ENCODE measurements around the gene SECTM1. TPM values are rescaled to one million over a fixed set of nuclear protein-coding genes. Genes with fewer than 3 reads are reported as not detected.
A peak's percentile ranks its signal among the peaks of the same experiment; 100 is the strongest.

Gene SECTM1
- total and polyA plus RNA-seq, 9 of the 15 experiments (the other 6 are each of a cell fraction or from before 2014, with no cell fraction given) = 0.11 to 0.46 (median 0.18) TPM; not detected in 6

DNA sequence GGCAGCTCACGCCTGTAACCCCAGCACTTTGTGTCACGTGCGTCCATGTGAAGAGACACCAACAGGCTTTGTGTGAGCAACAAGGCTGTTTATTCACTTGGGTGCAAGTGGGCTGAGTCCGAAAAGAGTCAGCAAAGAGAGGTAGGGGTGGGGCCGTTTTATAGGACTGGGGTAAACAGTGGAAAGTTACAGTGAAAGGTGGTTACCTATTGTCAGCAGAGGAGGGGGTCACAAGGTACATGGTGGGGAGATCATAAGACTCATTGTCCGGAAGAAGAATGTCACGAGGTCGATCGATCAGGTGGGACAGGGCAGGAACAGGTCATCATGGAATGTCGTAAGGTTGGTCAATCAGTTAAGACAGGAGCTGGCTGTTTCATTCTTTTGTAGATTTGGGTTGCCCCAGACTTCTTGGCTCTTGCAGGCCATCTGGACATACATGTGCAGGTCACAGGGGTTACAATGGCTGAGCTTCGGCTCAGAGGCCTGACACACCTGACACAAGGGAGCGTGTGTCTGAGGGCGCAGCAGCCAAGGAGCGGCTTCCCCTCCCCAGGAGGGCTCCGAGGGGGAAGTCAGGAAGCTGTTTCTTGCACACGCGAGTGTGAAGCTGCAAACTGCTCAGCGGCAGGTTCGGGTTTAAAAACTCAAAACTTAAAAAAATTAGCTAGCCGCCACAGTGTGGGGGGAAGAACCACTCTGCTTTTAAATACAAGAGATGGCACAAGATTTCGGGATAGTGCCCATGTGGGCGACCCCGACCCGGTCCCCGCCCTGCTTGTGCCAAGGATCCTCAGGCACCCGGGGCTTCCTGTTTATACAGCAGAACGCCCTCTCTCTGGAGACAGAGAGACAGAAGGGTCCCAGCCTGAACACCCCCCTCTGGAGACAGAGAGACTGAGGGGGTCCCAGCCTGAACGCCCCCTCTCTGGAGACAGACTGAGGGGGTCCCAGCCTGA is 13.1 kb upstream of the SECTM1 start (continued):
- TF ChIP-seq, protein P1, sequence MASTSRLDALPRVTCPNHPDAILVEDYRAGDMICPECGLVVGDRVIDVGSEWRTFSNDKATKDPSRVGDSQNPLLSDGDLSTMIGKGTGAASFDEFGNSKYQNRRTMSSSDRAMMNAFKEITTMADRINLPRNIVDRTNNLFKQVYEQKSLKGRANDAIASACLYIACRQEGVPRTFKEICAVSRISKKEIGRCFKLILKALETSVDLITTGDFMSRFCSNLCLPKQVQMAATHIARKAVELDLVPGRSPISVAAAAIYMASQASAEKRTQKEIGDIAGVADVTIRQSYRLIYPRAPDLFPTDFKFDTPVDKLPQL (IDR thresholded peaks at IDR 0.05; ENCODE audit: extremely low read depth, insufficient read length) = no peak
- TF ChIP-seq ZNF324 (CRISPR knock-in tag; IDR thresholded peaks at IDR 0.05) (no peak), ZNF668 (CRISPR knock-in tag; IDR thresholded peaks at IDR 0.05) (peak; percentile 50; the same call in 1 of the 2 replicates), ZNF347 (CRISPR knock-in tag; IDR thresholded peaks at IDR 0.05; ENCODE audit: low read depth) (0 out of 2 replicates have a peak, but pooled peaks have one; percentile 24), ZFP36 (IDR thresholded peaks at IDR 0.05; ENCODE audit: low read depth, low read length, partially characterized antibody) (no peak), ZNF583 (CRISPR knock-in tag; IDR thresholded peaks at IDR 0.05) (peak; percentile 78; the same call in 1 of the 2 replicates), EZH2 (IDR thresholded peaks at IDR 0.05; ENCODE audit: borderline replicate concordance, low read depth, low read length) (no peak), HSF4 (CRISPR knock-in tag; IDR thresholded peaks at IDR 0.05; ENCODE audit: borderline replicate concordance) (peak; percentile 30; the same call in 1 of the 2 replicates), STAT5B (CRISPR knock-in tag; IDR thresholded peaks at IDR 0.05) (no peak), MAFK (IDR thresholded peaks at IDR 0.05; ENCODE audit: low read length) (no peak), TRIM24 (IDR thresholded peaks at IDR 0.05) (no peak), BHLHE40 (IDR thresholded peaks at IDR 0.05; ENCODE audit: low read length) (0 out of 2 replicates have a peak, but pooled peaks have one; percentile 25), CEBPB (tag; IDR thresholded peaks at IDR 0.05) (0 out of 2 replicates have a peak, but pooled peaks have one; percentile 21), EGR1 (conservative IDR thresholded peaks at IDR 0.05) (no peak)
- TF ChIP-seq, protein P2, sequence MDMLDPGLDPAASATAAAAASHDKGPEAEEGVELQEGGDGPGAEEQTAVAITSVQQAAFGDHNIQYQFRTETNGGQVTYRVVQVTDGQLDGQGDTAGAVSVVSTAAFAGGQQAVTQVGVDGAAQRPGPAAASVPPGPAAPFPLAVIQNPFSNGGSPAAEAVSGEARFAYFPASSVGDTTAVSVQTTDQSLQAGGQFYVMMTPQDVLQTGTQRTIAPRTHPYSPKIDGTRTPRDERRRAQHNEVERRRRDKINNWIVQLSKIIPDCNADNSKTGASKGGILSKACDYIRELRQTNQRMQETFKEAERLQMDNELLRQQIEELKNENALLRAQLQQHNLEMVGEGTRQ (CRISPR knock-in tag; IDR thresholded peaks at IDR 0.05) = no peak
- TF ChIP-seq, protein P3, sequence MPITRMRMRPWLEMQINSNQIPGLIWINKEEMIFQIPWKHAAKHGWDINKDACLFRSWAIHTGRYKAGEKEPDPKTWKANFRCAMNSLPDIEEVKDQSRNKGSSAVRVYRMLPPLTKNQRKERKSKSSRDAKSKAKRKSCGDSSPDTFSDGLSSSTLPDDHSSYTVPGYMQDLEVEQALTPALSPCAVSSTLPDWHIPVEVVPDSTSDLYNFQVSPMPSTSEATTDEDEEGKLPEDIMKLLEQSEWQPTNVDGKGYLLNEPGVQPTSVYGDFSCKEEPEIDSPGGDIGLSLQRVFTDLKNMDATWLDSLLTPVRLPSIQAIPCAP (CRISPR knock-in tag; IDR thresholded peaks at IDR 0.05; ENCODE audit: borderline replicate concordance) = no peak
- TF ChIP-seq, protein P4, sequence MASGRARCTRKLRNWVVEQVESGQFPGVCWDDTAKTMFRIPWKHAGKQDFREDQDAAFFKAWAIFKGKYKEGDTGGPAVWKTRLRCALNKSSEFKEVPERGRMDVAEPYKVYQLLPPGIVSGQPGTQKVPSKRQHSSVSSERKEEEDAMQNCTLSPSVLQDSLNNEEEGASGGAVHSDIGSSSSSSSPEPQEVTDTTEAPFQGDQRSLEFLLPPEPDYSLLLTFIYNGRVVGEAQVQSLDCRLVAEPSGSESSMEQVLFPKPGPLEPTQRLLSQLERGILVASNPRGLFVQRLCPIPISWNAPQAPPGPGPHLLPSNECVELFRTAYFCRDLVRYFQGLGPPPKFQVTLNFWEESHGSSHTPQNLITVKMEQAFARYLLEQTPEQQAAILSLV (tag; IDR thresholded peaks at IDR 0.05) = no peak
- TF ChIP-seq, protein P5, sequence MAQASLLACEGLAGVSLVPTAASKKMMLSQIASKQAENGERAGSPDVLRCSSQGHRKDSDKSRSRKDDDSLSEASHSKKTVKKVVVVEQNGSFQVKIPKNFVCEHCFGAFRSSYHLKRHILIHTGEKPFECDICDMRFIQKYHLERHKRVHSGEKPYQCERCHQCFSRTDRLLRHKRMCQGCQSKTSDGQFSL (CRISPR knock-in tag; IDR thresholded peaks at IDR 0.05) = no peak
- TF ChIP-seq, protein P5 (tag; IDR thresholded peaks at IDR 0.05) = no peak
- TF ChIP-seq, protein P6, sequence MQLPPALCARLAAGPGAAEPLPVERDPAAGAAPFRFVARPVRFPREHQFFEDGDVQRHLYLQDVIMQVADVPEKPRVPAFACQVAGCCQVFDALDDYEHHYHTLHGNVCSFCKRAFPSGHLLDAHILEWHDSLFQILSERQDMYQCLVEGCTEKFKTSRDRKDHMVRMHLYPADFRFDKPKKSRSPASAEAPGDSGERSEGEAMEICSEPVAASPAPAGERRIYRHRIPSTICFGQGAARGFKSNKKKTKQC (CRISPR knock-in tag; IDR thresholded peaks at IDR 0.05) = no peak
